GM18498 (cell line): ENCODE results near the gene IL26.
A peak's percentile ranks its signal among the peaks of the same experiment; 100 is the strongest.

ENCODE experiments used
- ATAC-seq: cut with Tn5 transposase; IDR thresholded peaks from one replicate; pipeline ENCODE4 v1.9.1; 2021; ENCODE audit warnings: mild to moderate bottlenecking, moderate library complexity; ENCODE audit not compliant: unreplicated experiment

IL26 gene

DNA sequence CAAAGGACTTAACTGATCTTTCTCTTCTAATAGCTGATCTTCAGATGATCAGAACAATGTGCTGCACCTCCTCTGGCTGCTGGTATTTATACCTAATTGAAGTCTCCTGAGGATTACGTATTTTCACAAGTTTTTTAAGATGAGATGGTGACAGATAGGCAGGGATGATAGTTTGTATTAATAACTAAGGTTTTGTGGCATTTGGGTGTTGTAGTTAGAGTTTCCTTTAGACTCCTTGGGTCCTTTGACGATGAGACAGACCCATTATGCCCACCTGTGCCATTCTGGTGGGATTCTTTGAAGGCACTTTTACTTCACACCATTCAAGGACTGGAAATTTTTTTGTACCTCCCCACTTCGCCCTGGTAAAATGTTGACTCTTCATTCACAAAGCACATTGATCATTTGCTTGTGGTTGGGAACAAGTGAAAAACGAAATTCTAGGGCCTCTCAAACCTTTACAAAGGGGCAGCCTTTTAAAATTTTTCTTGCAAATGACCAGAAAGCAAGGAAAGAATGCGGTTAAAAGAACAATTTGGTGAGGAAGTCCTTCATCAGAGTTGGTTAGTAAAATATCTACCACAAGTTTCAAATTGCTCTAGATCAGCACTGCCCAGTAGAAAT lies 65.8 kb downstream of the IL26 start, which contains the start of gene IFNG:
Gene IFNG, minus strand, starts transcription at position 60 of the 624 bp plus-strand sequence. CDS start 125 bp downstream, outside the sequence.
- ATAC-seq = peak; percentile 62

GRCh38 chr12:68158432-68158831 lies 67.2 kb downstream of the IL26 start:
- ATAC-seq = no peak

- no peak for ATAC-seq
These were observed 68.2 kb downstream of the IL26 start for GRCh38 chr12:68157380-68157779.

GRCh38 chr12:68156636-68157035 lies 69.0 kb downstream of the IL26 start:
- no peak for ATAC-seq

DNA sequence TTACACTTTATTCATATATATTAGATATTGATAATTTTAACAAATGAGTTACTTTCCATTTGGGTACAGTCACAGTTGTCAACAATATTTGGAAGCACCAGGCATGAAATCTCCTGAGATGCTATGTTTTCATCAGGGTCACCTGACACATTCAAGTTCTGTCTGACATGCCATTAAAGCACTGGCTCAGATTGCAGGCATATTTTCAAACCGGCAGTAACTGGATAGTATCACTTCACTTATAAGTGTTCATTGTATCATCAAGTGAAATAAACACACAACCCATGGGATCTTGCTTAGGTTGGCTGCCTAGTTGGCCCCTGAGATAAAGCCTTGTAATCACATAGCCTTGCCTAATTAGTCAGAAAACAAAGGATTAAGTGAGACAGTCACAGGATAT lies 70.8 kb downstream of the IL26 start:
- ATAC-seq = no peak
